Adrenal gland (tissue), 5 donors: ENCODE data around the gene WFIKKN2.

Experiments
- POLR2A ChIP-seq, 2 donors: fragments of 450-650 bp; IDR thresholded peaks; one replicate each; pipeline ENCODE4 v1.6.1; 2017; ENCODE audit warnings: antibody characterized with exemption in 2 of 2, mild to moderate bottlenecking in 2 of 2, moderate library complexity in 1 of 2
- TF ChIP-seq, protein P1 (sequence below), 6 experiments: fragments of 450-650 bp in 4 of 6; fragments of 200-600 bp in 2 of 6; sonication (generic) in 1 of 6; IDR thresholded peaks; 1 replicate in 5 of 6; 2 replicates in 1 of 6; pipeline versions ENCODE4 v1.5.1 to v1.8.0; 2016 to 2021; ENCODE audit warnings: antibody characterized with exemption in 6 of 6, mild to moderate bottlenecking in 2 of 6, moderate library complexity in 1 of 6
- donor health status: DM: no; HTN: no; CAD: no.

DNA sequence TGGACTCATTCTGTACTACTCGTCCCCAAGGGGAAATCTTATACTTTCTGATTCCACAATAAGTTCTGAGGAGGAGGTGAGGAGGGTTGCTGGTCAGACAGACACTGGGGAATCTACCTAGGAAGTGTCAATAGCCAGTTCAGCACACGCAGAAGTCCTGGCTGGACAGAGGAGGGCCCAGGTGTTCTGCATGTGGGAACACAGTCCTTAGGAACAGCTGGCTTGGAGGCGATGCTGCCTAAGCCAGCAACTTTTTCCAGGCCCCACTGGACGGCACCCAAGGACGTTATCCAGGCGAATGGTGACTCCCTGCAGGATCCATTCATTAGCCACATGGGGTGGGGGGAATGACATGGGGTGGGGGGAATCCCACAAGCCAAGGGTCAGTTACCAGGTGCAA lies 29.9 kb upstream of the WFIKKN2 start:
- no peak for TF ChIP-seq POLR2A (IDR thresholded peaks at IDR 0.05)
- TF ChIP-seq, protein P1, sequence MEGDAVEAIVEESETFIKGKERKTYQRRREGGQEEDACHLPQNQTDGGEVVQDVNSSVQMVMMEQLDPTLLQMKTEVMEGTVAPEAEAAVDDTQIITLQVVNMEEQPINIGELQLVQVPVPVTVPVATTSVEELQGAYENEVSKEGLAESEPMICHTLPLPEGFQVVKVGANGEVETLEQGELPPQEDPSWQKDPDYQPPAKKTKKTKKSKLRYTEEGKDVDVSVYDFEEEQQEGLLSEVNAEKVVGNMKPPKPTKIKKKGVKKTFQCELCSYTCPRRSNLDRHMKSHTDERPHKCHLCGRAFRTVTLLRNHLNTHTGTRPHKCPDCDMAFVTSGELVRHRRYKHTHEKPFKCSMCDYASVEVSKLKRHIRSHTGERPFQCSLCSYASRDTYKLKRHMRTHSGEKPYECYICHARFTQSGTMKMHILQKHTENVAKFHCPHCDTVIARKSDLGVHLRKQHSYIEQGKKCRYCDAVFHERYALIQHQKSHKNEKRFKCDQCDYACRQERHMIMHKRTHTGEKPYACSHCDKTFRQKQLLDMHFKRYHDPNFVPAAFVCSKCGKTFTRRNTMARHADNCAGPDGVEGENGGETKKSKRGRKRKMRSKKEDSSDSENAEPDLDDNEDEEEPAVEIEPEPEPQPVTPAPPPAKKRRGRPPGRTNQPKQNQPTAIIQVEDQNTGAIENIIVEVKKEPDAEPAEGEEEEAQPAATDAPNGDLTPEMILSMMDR (IDR thresholded peaks at IDR 0.05) = no peak
